ENCODE data around the gene RNF217.

- TF ChIP-seq, protein P1, sequence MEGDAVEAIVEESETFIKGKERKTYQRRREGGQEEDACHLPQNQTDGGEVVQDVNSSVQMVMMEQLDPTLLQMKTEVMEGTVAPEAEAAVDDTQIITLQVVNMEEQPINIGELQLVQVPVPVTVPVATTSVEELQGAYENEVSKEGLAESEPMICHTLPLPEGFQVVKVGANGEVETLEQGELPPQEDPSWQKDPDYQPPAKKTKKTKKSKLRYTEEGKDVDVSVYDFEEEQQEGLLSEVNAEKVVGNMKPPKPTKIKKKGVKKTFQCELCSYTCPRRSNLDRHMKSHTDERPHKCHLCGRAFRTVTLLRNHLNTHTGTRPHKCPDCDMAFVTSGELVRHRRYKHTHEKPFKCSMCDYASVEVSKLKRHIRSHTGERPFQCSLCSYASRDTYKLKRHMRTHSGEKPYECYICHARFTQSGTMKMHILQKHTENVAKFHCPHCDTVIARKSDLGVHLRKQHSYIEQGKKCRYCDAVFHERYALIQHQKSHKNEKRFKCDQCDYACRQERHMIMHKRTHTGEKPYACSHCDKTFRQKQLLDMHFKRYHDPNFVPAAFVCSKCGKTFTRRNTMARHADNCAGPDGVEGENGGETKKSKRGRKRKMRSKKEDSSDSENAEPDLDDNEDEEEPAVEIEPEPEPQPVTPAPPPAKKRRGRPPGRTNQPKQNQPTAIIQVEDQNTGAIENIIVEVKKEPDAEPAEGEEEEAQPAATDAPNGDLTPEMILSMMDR (IDR thresholded peaks at IDR 0.05) = no peak
- TF ChIP-seq POLR2A (IDR thresholded peaks at IDR 0.05) = no peak
Measured at GRCh38 chr6:125112934-125113333, 150.7 kb downstream of the RNF217 start.
